ENCODE data around the gene TPCN1.

TPCN1 gene

DNA sequence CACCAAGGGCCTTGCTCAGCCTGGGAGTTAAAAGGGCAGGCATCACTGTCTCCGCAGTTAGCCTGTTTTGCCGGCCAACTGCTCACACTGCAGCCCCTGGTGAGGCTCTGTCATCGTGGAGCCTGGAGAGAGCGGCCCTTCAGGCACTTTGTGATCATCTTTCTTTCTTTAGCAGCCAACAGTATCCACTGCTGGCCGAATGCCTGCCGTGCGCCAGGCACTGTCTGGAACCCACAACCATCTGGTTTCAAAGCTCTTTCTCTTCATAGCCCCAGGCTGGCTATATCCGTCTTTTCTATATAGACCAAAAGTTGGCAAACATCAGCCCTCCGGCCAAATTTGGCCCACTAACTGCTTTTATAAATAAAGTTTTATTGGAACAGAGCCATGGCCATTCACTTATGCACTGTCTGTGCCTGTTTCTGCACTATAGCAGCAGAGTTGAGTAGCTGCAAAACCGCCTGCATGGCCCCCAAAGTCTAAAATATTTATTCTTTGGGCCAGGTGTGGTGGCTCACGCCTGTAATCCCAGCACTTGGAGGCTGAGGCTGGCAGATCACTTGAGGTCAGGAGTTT lies 84.1 kb downstream of the TPCN1 start:
- TF ChIP-seq, protein P1, sequence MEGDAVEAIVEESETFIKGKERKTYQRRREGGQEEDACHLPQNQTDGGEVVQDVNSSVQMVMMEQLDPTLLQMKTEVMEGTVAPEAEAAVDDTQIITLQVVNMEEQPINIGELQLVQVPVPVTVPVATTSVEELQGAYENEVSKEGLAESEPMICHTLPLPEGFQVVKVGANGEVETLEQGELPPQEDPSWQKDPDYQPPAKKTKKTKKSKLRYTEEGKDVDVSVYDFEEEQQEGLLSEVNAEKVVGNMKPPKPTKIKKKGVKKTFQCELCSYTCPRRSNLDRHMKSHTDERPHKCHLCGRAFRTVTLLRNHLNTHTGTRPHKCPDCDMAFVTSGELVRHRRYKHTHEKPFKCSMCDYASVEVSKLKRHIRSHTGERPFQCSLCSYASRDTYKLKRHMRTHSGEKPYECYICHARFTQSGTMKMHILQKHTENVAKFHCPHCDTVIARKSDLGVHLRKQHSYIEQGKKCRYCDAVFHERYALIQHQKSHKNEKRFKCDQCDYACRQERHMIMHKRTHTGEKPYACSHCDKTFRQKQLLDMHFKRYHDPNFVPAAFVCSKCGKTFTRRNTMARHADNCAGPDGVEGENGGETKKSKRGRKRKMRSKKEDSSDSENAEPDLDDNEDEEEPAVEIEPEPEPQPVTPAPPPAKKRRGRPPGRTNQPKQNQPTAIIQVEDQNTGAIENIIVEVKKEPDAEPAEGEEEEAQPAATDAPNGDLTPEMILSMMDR (IDR thresholded peaks at IDR 0.05; ENCODE audit: poor library complexity, severe bottlenecking): no peak
- Histone ChIP-seq H3K4me1 (ENCODE audit: insufficient read depth, poor library complexity, severe bottlenecking) (peaks cover 14% of the 10 kb centered on the region), H3K9me3 (ENCODE audit: severe bottlenecking) (no peaks in the 10 kb centered on the region), H3K27me3 (ENCODE audit: insufficient read depth, poor library complexity, severe bottlenecking) (no peaks in the 10 kb centered on the region), H3K4me3 (ENCODE audit: severe bottlenecking) (no peak overlapping the region), H3K27ac (ENCODE audit: poor library complexity, severe bottlenecking) (no peak overlapping the region), H3K36me3 (ENCODE audit: low read depth) (peaks cover 22% of the 10 kb centered on the region)
- no peak for ATAC-seq (ENCODE audit: low read depth)
- no peak for DNase-seq (ENCODE audit: low spot score)

DNA sequence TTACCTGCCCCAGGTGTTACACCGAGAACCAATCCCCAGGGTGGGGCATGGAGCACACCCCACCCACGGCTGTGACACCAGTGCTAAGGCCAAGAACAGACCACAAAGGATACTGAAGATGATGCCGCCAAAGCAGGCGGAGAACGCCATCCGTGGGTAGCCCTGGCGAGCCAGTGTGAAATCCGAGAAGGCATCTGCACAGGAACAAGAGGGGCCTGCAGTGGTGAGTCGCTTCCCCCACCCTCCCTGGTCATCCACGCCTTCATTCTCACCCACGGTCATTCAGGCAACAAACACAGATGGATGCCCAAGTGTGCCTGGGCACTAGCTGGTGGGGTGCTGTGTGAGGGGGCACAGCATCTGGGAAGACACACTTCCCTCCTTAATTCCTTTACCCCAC lies 85.1 kb downstream of the TPCN1 start:
- H3K27ac ChIP-seq (ENCODE audit: poor library complexity, severe bottlenecking): no peak overlapping the region
- TF ChIP-seq, protein P1 (IDR thresholded peaks at IDR 0.05; ENCODE audit: poor library complexity, severe bottlenecking): no peak
- peaks cover 30% of the 10 kb centered on the region for H3K36me3 ChIP-seq (ENCODE audit: low read depth)
- DNase-seq (ENCODE audit: low spot score): no peak
- H3K4me1 ChIP-seq (ENCODE audit: insufficient read depth, poor library complexity, severe bottlenecking): peaks cover 14% of the 10 kb centered on the region
- H3K9me3 ChIP-seq (ENCODE audit: severe bottlenecking): no peaks in the 10 kb centered on the region
- no peaks in the 10 kb centered on the region for H3K27me3 ChIP-seq (ENCODE audit: insufficient read depth, poor library complexity, severe bottlenecking)
- ATAC-seq (ENCODE audit: low read depth): peak; percentile 8; the same call in 1 of the 3 replicates
- H3K4me3 ChIP-seq (ENCODE audit: severe bottlenecking): no peak overlapping the region

- Histone ChIP-seq H3K4me3 (ENCODE audit: severe bottlenecking) (no peak overlapping the region), H3K9me3 (ENCODE audit: severe bottlenecking) (no peaks in the 10 kb centered on the region), H3K27me3 (ENCODE audit: insufficient read depth, poor library complexity, severe bottlenecking) (no peaks in the 10 kb centered on the region), H3K4me1 (ENCODE audit: insufficient read depth, poor library complexity, severe bottlenecking) (peaks cover 14% of the 10 kb centered on the region), H3K27ac (ENCODE audit: poor library complexity, severe bottlenecking) (no peak overlapping the region), H3K36me3 (ENCODE audit: low read depth) (peaks cover 31% of the 10 kb centered on the region)
- no peak for DNase-seq (ENCODE audit: low spot score)
- ATAC-seq (ENCODE audit: low read depth): no peak
- TF ChIP-seq, protein P1 (IDR thresholded peaks at IDR 0.05; ENCODE audit: poor library complexity, severe bottlenecking): no peak
Measured at GRCh38 chr12:113310489-113310888, 89.2 kb downstream of the TPCN1 start.

DNA sequence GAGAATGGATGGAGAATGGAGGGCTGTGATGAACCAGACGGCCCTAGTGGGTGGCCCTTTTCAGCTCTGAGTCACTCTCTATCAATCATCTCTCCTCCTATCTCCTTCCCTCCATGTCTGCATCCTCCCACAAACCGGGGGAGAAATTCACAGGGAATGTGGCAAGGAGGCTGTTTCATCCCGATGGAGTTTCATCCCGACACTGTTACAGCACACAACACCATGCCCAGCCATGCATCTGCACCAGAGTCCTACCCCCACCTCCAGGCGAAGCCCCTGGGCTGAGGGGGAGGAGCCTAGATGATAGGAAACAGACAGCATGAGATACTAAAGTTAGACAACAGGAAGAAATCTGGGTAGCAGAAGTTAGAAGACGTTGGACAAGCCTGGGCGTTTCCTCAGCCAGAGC lies 92.9 kb downstream of the TPCN1 start:
- H3K4me3 ChIP-seq (ENCODE audit: severe bottlenecking): no peak overlapping the region
- H3K27ac ChIP-seq (ENCODE audit: poor library complexity, severe bottlenecking): no peak overlapping the region
- TF ChIP-seq, protein P1 (IDR thresholded peaks at IDR 0.05; ENCODE audit: poor library complexity, severe bottlenecking): no peak
- no peak for DNase-seq (ENCODE audit: low spot score)
- ATAC-seq (ENCODE audit: low read depth): no peak
- H3K27me3 ChIP-seq (ENCODE audit: insufficient read depth, poor library complexity, severe bottlenecking): no peaks in the 10 kb centered on the region
- no peaks in the 10 kb centered on the region for H3K4me1 ChIP-seq (ENCODE audit: insufficient read depth, poor library complexity, severe bottlenecking)
- H3K9me3 ChIP-seq (ENCODE audit: severe bottlenecking): no peaks in the 10 kb centered on the region
- H3K36me3 ChIP-seq (ENCODE audit: low read depth): peaks cover 41% of the 10 kb centered on the region

GRCh38 chr12:113315358-113315757 lies 94.1 kb downstream of the TPCN1 start:
- ATAC-seq (ENCODE audit: low read depth): no peak
- Histone ChIP-seq H3K27ac (ENCODE audit: poor library complexity, severe bottlenecking) (no peak overlapping the region), H3K4me3 (ENCODE audit: severe bottlenecking) (no peak overlapping the region), H3K27me3 (ENCODE audit: insufficient read depth, poor library complexity, severe bottlenecking) (no peaks in the 10 kb centered on the region), H3K36me3 (ENCODE audit: low read depth) (peaks cover 30% of the 10 kb centered on the region), H3K4me1 (ENCODE audit: insufficient read depth, poor library complexity, severe bottlenecking) (no peaks in the 10 kb centered on the region), H3K9me3 (ENCODE audit: severe bottlenecking) (no peaks in the 10 kb centered on the region)
- no peak for DNase-seq (ENCODE audit: low spot score)
- TF ChIP-seq, protein P1 (IDR thresholded peaks at IDR 0.05; ENCODE audit: poor library complexity, severe bottlenecking): no peak

Data from RWPE2 (cell line).